ENCODE data around the gene C18orf32.
"Not testable (repeated sequence)": the region's sequence is repeated elsewhere in the genome, so short reads cannot be mapped to it uniquely, and the experiment has no call there.

Gene C18orf32

DNA sequence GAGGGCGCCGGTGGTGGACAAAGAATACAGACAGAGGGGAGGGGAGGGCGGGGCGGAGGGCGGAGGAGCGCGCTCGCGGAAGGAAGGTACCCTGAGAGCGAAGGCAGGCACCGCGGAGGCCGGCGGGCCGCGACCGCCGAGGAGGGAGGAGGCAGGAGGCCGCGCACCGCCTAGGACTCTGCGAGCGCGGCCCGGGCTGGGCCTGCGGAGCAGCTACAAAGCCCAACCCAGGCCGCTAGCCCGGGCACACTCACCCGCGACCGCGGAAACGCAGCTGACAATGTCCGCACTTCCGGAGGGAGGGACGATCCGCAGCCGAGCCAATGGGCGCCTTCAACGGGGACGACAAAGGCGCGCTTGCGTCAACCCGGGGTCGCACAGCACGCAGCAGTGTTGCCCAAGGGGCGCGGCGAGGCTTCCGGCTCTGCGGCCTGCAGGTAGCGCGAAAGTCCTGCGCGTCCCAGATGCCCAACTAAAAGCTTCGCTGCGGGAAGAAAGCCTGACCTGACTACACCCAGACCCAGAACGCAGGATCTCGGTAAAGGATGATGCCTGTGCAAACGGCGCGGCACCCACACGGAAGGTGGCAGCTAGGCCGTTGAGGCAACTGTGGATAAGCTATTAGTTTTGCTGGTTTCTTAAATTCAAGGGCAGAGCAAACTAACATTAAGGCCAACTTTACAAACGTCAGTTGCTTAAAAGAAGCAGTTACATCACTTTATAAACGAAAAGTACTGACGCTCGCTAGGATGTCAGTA is at the start of gene C18orf32:
Gene C18orf32, minus strand, starts transcription at position 282 of the 758 bp plus-strand sequence. CDS start 3,486 bp downstream, outside the sequence.
- peak; percentile 70 for DNase-seq (ENCODE audit: low read depth)

DNA sequence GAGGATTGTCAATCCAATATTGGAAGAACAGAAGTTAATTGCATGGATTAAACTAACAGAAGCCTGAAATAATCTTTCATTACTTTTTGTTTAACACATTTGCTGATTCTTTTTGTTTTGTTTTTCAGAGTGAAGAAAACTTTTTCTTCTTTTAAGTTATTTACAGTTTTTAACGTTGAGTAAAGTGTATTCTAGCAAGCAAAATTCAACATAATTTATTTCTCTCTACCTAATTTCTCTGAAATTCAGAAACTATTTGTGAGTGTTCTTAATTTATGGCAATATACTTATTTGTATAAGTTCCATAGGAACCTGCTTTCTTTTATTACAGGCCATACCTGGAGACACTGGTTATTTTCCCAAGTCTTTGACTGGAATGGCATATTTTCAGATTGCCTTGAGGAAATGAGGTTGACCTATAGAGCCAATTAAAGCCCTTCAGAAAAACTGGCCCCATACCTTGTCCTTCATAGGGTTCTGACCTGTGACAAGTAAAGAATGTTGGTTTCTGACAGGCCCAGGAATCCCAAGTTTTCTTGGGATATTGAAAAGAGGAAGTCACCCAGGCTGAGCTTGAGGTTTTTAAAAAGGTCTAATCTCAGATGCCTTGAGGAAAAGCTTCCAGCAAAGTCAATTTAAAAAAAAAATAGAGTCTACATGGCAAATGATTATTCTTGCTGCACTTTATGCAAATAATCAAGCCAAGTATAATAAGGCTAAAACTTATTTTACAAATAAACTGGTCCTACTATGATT is 48.0 kb upstream of the C18orf32 start:
- no peak for DNase-seq (ENCODE audit: low read depth)

DNA sequence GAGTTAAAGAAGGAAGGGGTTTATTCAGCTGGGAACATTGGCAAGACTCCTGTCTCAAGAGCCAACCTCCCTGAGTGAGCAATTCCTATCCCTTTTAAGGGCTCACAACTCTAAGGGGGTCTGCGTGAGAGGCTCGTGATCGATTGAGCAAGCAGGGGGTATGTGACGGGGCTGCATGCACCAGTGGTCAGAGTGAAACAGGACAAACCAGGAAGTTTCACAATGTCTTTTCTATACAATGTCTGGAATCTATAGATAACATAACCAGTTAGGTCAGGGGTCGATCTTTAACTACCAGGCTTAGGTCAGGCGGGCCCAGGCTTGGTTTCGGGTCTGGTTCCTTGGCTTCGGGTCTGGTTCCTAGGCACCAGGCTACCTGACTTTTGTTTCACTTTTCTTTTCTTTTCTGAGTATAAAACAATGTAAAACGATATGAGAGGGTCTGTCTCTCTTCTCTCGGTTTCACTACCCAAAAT is 44.7 kb upstream of the C18orf32 start:
- no peak for DNase-seq (ENCODE audit: low read depth)

GRCh38 chr18:49529596-49529995 is 42.6 kb upstream of the C18orf32 start:
- no peak for DNase-seq (ENCODE audit: low read depth)

DNA sequence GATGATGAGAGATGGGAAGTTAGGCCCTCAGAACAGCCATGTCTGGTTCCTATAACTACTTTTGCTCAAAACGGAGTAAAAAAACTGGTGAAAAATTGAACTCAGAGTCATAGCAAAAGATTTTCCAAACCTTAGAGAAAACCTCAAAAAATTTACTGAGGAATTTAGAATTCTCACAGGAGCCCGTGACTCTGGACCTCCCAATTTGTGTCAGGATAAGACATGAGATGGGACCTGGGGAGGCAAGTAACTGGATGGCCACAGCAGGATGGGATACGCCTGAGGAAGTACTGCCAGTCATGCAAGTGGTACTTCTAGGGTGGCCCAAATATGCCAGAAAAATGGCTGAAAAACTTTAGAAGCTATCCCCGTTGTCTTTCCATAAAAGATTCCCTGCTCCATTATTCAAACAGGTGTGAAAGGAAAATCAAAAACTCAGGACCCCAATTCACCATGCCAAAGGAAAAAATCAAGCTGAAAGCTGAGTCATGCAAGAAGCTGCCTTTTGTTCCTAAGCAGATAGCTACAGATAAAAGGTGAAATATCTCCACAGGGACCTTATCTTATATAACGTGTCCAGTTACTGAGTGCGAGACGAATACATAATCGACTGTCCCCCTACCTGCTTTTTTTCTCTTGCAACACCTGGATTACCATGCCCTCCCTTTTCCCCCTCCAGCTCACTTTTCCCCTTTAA is 40.7 kb upstream of the C18orf32 start:
- DNase-seq (ENCODE audit: low read depth): no peak

DNA sequence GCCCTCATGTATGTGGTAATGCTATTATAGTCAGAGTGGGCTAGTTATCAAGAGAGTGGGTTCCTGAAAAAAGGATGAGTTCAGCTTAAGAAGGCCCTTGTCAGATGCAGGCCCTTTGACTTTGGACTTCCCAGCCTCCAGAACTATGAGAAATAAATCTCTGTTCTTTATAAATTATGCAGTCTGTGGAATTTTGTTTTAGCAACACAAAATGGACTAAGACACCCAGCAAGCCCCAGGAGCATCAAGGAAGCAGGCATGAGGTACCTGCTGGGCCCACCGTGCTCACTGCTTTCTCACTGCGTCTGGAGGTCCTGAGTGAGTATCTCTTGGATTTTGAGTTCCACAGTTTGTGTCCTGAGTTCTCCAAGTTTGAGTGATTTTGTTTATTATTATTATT is 38.9 kb upstream of the C18orf32 start:
- no peak for DNase-seq (ENCODE audit: low read depth)

- no peak for DNase-seq (ENCODE audit: low read depth)
Observed at GRCh38 chr18:49524951-49525350, 37.9 kb upstream of the C18orf32 start.

DNA sequence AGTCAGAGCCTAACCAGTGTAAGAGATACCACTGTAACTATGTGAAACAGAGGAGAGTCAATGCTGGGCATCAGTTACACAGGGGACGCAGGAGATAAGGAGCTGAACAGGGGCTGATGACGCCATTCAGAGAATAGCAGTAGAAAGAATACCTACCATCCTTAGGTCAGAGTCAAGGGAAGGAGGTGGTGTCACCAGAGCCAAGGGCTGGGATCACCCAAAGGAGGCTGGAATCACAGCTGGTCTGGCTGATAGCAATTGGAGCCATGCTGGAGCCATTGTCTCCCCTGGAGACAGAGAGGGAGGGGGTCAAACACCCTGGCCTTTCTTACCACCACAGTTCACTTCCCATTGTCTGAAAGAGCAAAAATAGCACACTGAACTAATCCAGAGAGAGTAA is 37.3 kb upstream of the C18orf32 start:
- no peak for DNase-seq (ENCODE audit: low read depth)

GRCh38 chr18:49523580-49524093 is 36.6 kb upstream of the C18orf32 start:
- not testable (repeated sequence) for DNase-seq (ENCODE audit: low read depth)

DNA sequence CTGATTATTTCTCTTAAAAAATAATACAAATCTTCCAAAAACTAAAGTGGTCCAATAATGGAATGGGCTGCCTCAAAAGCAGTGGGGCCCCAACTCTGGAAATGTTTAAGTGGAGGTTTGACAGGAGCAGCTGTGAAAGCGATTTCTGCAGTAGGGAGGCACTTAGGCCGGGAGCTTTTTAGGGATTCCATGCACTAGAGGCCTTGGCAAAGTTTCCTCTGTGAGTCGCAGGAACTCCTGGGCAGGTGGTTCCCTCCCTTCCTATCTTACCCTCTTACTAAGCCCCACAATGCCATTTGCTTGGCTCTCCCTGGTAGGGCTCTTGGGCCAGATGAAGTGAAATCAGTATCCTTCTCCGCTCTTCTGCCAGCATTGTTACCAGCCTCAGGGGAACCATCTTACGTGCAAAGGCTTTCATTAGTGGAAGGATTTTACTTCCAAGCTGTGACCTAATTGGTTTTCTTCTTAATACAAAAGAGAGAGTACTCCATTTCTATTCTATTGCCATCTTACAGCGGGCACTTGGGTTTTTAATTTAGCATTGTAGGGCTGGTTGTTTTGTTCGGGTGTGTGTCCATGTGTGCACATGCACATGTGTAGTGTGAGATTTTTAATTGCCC is 34.3 kb upstream of the C18orf32 start:
- DNase-seq (ENCODE audit: low read depth): no peak

- DNase-seq (ENCODE audit: low read depth): no peak
Observed at GRCh38 chr18:49520661-49521145, 33.7 kb upstream of the C18orf32 start.

DNA sequence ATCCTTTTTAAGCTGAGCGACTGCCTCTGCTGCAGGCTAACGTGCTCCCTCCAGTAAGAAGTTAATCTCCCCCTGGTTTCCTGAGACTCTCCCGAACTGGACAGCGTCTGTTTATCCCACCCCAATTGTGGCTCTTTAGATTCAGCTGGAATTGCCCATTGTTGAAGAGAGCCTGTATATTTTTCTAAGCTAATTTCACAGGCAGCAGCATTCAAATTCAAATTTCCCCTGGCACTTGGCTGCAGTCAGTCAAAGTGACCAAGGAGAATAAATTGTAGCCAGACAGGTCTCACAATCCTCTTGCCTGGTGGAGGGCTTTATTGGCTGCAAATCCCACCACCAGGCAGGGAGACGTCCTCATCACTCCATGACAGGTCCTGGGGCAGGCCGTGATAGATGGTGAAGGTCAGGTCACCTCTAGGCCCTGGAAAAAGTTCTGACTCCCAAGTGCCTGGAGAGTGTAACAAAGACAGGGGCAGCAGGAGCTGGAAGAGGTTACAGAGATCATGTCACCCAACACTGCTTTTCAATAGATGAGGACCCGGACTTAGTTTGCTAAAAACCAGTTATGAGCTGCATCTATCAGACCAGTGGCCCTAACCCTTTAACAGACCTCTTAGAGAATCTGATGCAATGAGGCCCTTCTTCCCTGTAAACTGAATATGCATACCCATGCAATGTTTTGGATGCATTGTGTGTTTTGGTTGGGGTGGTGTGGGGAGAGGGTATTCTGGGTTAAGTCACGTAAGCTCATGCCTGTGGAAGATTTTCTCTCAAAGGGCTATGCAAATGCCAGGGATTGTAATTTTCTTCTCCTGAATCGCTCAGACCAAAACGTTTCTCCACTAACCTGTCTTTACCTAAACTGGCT is 32.3 kb upstream of the C18orf32 start:
- DNase-seq (ENCODE audit: low read depth): no peak

DNA sequence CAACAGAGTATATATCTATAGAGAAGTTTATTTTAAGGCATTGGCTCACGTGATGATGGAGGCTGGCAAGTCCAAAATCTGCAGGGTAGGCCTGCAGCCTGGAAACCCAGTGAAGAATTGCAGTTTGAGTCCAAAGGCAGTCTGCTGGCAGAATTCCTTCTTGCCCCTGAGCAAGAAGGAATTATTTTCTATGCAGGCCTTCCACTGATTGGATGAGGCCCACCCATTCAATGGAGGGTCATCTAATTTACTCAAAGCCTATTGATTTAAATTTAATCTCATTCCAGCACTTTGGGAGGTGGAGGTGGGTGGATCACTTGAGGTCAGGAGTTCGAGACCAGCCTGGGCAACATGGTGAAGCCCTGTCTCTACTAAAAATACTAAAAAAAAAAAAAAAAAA is 30.4 kb upstream of the C18orf32 start:
- no peak for DNase-seq (ENCODE audit: low read depth)

DNA sequence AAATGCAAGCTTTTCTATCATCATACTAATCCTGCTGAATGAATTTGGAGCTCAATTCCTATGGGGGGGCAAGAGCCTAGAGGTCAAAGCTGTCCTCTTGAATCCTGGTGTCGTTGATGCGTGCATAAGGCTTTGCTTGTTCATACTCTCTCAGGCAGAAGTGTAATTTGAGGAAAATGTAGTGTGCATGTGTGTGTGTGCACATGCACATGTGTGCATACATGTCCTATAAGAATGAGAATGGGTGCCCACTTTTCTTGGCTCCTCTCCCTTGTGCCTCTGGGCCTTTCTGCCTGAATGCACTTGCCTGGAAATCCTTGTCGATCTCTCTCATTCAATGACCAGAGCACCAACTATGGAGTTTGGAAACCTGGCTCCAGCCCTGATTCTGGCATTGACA is 28.5 kb upstream of the C18orf32 start:
- no peak for DNase-seq (ENCODE audit: low read depth)

- DNase-seq (ENCODE audit: low read depth): not testable (repeated sequence)
Observed at GRCh38 chr18:49515003-49515402, 28.0 kb upstream of the C18orf32 start.

GRCh38 chr18:49514577-49514976 is 27.5 kb upstream of the C18orf32 start:
- DNase-seq (ENCODE audit: low read depth): no peak

DNA sequence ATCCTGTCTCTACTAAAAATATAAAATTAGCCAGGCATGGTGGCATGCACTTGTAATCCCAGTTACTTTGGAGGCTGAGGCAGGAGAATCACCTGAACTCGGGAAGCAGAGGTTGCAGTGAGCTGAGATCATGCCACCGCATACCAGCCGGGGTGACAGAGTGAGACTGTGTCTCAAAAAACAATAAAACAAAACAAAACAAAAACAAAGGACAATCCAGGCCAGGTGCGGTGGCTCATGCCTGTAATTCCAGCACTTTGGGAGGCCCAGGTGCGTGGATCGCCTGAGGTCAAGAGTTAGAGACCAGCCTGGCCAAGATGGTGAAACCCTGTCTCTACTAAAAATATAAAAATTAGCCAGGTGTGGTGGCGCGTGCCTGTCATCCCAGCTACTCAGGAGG is 25.8 kb upstream of the C18orf32 start:
- DNase-seq (ENCODE audit: low read depth): not testable (repeated sequence)

GRCh38 chr18:49510393-49511115 is 23.5 kb upstream of the C18orf32 start:
- no peak for DNase-seq (ENCODE audit: low read depth)

DNA sequence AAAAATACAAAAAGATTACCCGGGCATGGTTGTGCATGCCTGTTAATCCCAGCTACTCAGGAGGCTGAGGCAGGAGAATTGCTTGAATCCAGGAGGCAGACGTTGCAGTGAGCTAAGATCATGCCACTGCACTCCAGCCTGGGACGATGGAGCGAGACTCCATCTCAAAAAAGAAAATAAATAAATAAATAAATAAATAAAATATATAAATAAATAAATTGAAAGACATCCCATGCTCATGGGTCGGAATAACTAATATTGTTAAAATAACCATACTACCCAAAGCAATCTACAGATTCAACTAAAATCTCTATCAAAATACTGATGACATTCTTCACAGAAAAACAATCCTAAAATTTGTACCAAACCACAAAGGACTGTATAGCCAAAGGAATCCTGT is 19.4 kb upstream of the C18orf32 start:
- DNase-seq (ENCODE audit: low read depth): not testable (repeated sequence)

GRCh38 chr18:49503931-49504330 is 16.9 kb upstream of the C18orf32 start:
- no peak for DNase-seq (ENCODE audit: low read depth)
